OCI-LY7 (cell line): ENCODE data around the gene CBR3.

Experiments
- CTCF ChIP-seq: fragments of 200-600 bp; sonication (generic); conservative IDR thresholded peaks from 2 replicates; pipeline ENCODE4 v1.5.1; 2014; ENCODE audit warnings: mild to moderate bottlenecking, antibody characterized with exemption, low read length, moderate library complexity, mixed read lengths
- EZH2phosphoT487 ChIP-seq: fragments of 200-600 bp; sonication (generic); IDR thresholded peaks from 2 replicates; pipeline ENCODE4 v1.6.1; 2018; ENCODE audit warnings: low read depth, borderline replicate concordance, mild to moderate bottlenecking, mixed run types, antibody characterized with exemption, low read length, moderate library complexity, mixed read lengths

- TF ChIP-seq CTCF (no peak), EZH2phosphoT487 (no peak)
Observed at GRCh38 chr21:36186081-36186480, 51.2 kb downstream of the CBR3 start.
